IMR-90 (cell line): ENCODE results near the gene CYP4F2.
"Not testable (repeated sequence)": the region's sequence is repeated elsewhere in the genome, so short reads cannot be mapped to it uniquely, and the experiment has no call there.

Experiments used
- CEBPB ChIP-seq: IDR thresholded peaks from 2 replicates; pipeline ENCODE4 v1.6.1; 2012; ENCODE audit warnings: low read depth, low read length, improper control_type of control experiment
- CHD1 ChIP-seq: IDR thresholded peaks from 2 replicates; pipeline ENCODE4 v1.6.1; 2012; ENCODE audit warnings: low read depth, low read length, improper control_type of control experiment
- FOS ChIP-seq: fragments of 150-350 bp; IDR thresholded peaks from 2 replicates; pipeline ENCODE4 v1.6.1; 2016; ENCODE audit warnings: low read depth, low read length
- MAFK ChIP-seq: IDR thresholded peaks from 2 replicates; pipeline ENCODE4 v1.6.1; 2012; ENCODE audit warnings: low read depth, low read length, improper control_type of control experiment
- POLR2A ChIP-seq: IDR thresholded peaks from 2 replicates; pipeline ENCODE4 v1.6.1; 2012; ENCODE audit warnings: mild to moderate bottlenecking, low read depth, low read length
- RCOR1 ChIP-seq: IDR thresholded peaks from 2 replicates; pipeline ENCODE4 v1.6.1; 2012; ENCODE audit warnings: mild to moderate bottlenecking, low read length, improper control_type of control experiment; ENCODE audit not compliant: insufficient replicate concordance
- RFX5 ChIP-seq: IDR thresholded peaks from 2 replicates; pipeline ENCODE4 v1.8.0; 2012; ENCODE audit warnings: low read depth, mild to moderate bottlenecking, low read length, moderate library complexity
- SMC3 ChIP-seq: fragments of 150-350 bp; IDR thresholded peaks from 2 replicates; pipeline ENCODE4 v1.6.1; 2016; ENCODE audit warnings: low read depth, mild to moderate bottlenecking, antibody characterized with exemption, low read length, moderate library complexity
- TF ChIP-seq, protein P1 (sequence below): conservative IDR thresholded peaks from 2 replicates; pipeline ENCODE4 v1.5.1; 2012; ENCODE audit warnings: mild to moderate bottlenecking, low read depth, low read length, improper control_type of control experiment
- TF ChIP-seq, protein P2 (sequence below): fragments of 150-350 bp; IDR thresholded peaks from 2 replicates; pipeline ENCODE4 v1.6.1; 2017; ENCODE audit warnings: mild to moderate bottlenecking, antibody characterized with exemption, low read length, low read depth

DNA sequence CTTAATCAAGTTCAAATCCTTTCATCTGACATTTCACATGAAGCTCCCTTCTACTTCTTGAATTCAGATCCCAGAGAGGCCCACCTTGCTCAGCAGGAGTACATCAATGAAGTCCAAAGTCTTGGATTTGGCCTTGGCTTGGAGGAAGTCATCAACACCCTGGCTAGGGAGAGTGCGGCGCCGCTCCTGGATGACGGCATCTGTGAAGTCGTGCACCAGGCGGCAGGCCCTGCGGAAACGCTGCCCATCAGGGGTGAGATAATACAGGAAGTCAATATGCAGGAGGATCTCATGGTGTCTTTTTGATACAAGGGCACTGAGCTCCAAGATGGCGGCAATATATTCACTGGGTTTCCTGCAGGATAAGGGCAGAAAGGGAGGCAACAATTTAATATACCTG, 8.5 kb downstream of the CYP4F2 start:
- TF ChIP-seq, protein P1, sequence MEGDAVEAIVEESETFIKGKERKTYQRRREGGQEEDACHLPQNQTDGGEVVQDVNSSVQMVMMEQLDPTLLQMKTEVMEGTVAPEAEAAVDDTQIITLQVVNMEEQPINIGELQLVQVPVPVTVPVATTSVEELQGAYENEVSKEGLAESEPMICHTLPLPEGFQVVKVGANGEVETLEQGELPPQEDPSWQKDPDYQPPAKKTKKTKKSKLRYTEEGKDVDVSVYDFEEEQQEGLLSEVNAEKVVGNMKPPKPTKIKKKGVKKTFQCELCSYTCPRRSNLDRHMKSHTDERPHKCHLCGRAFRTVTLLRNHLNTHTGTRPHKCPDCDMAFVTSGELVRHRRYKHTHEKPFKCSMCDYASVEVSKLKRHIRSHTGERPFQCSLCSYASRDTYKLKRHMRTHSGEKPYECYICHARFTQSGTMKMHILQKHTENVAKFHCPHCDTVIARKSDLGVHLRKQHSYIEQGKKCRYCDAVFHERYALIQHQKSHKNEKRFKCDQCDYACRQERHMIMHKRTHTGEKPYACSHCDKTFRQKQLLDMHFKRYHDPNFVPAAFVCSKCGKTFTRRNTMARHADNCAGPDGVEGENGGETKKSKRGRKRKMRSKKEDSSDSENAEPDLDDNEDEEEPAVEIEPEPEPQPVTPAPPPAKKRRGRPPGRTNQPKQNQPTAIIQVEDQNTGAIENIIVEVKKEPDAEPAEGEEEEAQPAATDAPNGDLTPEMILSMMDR: not testable (repeated sequence)
- TF ChIP-seq POLR2A, FOS, RFX5, SMC3, MAFK, CEBPB, CHD1, RCOR1: not testable (repeated sequence)
- TF ChIP-seq, protein P2, sequence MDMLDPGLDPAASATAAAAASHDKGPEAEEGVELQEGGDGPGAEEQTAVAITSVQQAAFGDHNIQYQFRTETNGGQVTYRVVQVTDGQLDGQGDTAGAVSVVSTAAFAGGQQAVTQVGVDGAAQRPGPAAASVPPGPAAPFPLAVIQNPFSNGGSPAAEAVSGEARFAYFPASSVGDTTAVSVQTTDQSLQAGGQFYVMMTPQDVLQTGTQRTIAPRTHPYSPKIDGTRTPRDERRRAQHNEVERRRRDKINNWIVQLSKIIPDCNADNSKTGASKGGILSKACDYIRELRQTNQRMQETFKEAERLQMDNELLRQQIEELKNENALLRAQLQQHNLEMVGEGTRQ: not testable (repeated sequence)
